Lower leg skin (tissue), 3 donors: Measurements from ENCODE around the gene CDC42.

ENCODE experiments used
- CTCF ChIP-seq, 3 donors: fragments of 450-650 bp; IDR thresholded peaks; one replicate each; pipeline ENCODE4 v1.5.1; 2016; ENCODE audit warnings: antibody characterized with exemption in 3 of 3, mild to moderate bottlenecking in 3 of 3, moderate library complexity in 2 of 3
- POLR2A ChIP-seq, 2 donors: fragments of 450-650 bp; IDR thresholded peaks; one replicate each; pipeline ENCODE4 v1.6.1; 2016 to 2017; ENCODE audit warnings: antibody characterized with exemption in 2 of 2, mild to moderate bottlenecking in 1 of 2, moderate library complexity in 1 of 2

GRCh38 chr1:22021061-22021460 lies 31.4 kb upstream of the CDC42 start:
- TF ChIP-seq CTCF (IDR thresholded peaks at IDR 0.05) (no peak), POLR2A (IDR thresholded peaks at IDR 0.05) (no peak)
